ENCODE data around the gene TRIM36. TPM values are rescaled to one million over a fixed set of nuclear protein-coding genes. Genes with fewer than 3 reads are reported as not detected.

TRIM36 gene
- total RNA-seq, 1 experiment from 2014 or later, result 20.0 TPM

- TF ChIP-seq ZNF121 (CRISPR knock-in tag; IDR thresholded peaks at IDR 0.05) (no peak), ZNF219 (CRISPR knock-in tag; IDR thresholded peaks at IDR 0.05; ENCODE audit: borderline replicate concordance) (no peak), ZNF671 (CRISPR knock-in tag; IDR thresholded peaks at IDR 0.05) (no peak), FOXP4 (CRISPR knock-in tag; IDR thresholded peaks at IDR 0.05) (0 out of 2 replicates have a peak, but pooled peaks have one; percentile 50), GRHL2 (CRISPR knock-in tag; IDR thresholded peaks at IDR 0.05; ENCODE audit: insufficient replicate concordance, severe bottlenecking) (no peak), CDX4 (CRISPR knock-in tag; IDR thresholded peaks at IDR 0.05; ENCODE audit: borderline replicate concordance) (no peak), IRF1 (CRISPR knock-in tag; IDR thresholded peaks at IDR 0.05) (no peak), ETV6 (CRISPR knock-in tag; IDR thresholded peaks at IDR 0.05) (peak; percentile 75), TP53 (CRISPR knock-in tag; IDR thresholded peaks at IDR 0.05) (peak; percentile 17; the same call in 1 of the 2 replicates), ZNF425 (CRISPR knock-in tag; conservative IDR thresholded peaks at IDR 0.05) (no peak), ZNF423 (CRISPR knock-in tag; IDR thresholded peaks at IDR 0.05) (no peak), GTF2I (CRISPR knock-in tag; conservative IDR thresholded peaks at IDR 0.05) (no peak), USF1 (CRISPR knock-in tag; IDR thresholded peaks at IDR 0.05) (0 out of 2 replicates have a peak, but pooled peaks have one; percentile 10), CBFB (CRISPR knock-in tag; IDR thresholded peaks at IDR 0.05; ENCODE audit: low read depth) (no peak), ZNF281 (CRISPR knock-in tag; IDR thresholded peaks at IDR 0.05) (peak; percentile 60; the same call in 1 of the 2 replicates), OVOL2 (CRISPR knock-in tag; IDR thresholded peaks at IDR 0.05; ENCODE audit: borderline replicate concordance) (no peak), MAX (CRISPR knock-in tag; IDR thresholded peaks at IDR 0.05) (peak; percentile 92), KAT7 (CRISPR knock-in tag; IDR thresholded peaks at IDR 0.05; ENCODE audit: borderline replicate concordance) (peak; percentile 92), STAT6 (CRISPR knock-in tag; conservative IDR thresholded peaks at IDR 0.05; ENCODE audit: low read depth) (no peak), NFATC4 (CRISPR knock-in tag; IDR thresholded peaks at IDR 0.05) (no peak), ATF2 (CRISPR knock-in tag; IDR thresholded peaks at IDR 0.05; ENCODE audit: borderline replicate concordance, low read depth) (no peak), NFE2L1 (CRISPR knock-in tag; IDR thresholded peaks at IDR 0.05) (no peak; the same call in 1 of the 2 replicates), ZNF512 (CRISPR knock-in tag; IDR thresholded peaks at IDR 0.05; ENCODE audit: borderline replicate concordance) (no peak)
Measured at GRCh38 chr5:115169487-115170133, at the start of gene TRIM36 (continued).
